WTC11 (cell line): ENCODE results near the gene LRR1. TPM values are rescaled to one million over a fixed set of nuclear protein-coding genes. Genes with fewer than 3 reads are reported as not detected.
A peak's percentile ranks its signal among the peaks of the same experiment; 100 is the strongest.

Experiments
- ATAC-seq: fragments of 200-7000 bp; cut with Tn5 transposase; 2 replicates; pipeline ENCODE4 v1.10.0; 2021; ENCODE audit warnings: mild to moderate bottlenecking, moderate library complexity
- CTCF ChIA-PET: fragments of 300-600 bp; sonication (Branson Sonifier 250); formaldehyde crosslinking; loops from one replicate; lab custom pipeline; 2021; ENCODE audit warnings: antibody characterized with exemption; lab: Charles Lee
- POLR2A ChIA-PET: fragments of 350-600 bp; sonication (Branson Sonifier 250); formaldehyde crosslinking; loops from one replicate; lab custom pipeline; 2021; ENCODE audit warnings: antibody characterized with exemption; lab: Charles Lee
- DNase-seq: peaks from one replicate; pipeline ENCODE4 v3.0.0; 2021; ENCODE audit warnings: low spot score
- H3K27ac Mint-ChIP-seq: 2 replicates; pipeline ENCODE4 v1.8.0; 2021; ENCODE audit warnings: mixed read lengths
- H3K27me3 Mint-ChIP-seq: 2 replicates; pipeline ENCODE4 v1.8.0; 2021; ENCODE audit warnings: low read depth, mild to moderate bottlenecking, moderate library complexity, mixed read lengths
- H3K36me3 Mint-ChIP-seq: 2 replicates; pipeline ENCODE4 v1.8.0; 2021; ENCODE audit warnings: mixed read lengths
- H3K4me1 Mint-ChIP-seq: 2 replicates; pipeline ENCODE4 v1.8.0; 2022; ENCODE audit warnings: mixed read lengths
- H3K4me3 Mint-ChIP-seq: 2 replicates; pipeline ENCODE4 v1.8.0; 2021; ENCODE audit warnings: mild to moderate bottlenecking, moderate library complexity, mixed read lengths
- H3K9me3 Mint-ChIP-seq: 2 replicates; pipeline ENCODE4 v1.8.0; 2021; ENCODE audit warnings: mixed read lengths
- AR ChIP-seq: fragments of 250-450 bp; sonication (Bioruptor Pico); IDR thresholded peaks from 2 replicates; pipeline ENCODE4 v1.9.0; 2021; ENCODE audit warnings: mild to moderate bottlenecking
- ELF4 ChIP-seq: sonication (generic); formaldehyde crosslinking; IDR thresholded peaks from 2 replicates; pipeline ENCODE4 v1.8.1; 2022; ENCODE audit warnings: low read depth, mild to moderate bottlenecking, moderate library complexity, missing genetic modification reagents
- ERG ChIP-seq: fragments of 250-450 bp; sonication (Bioruptor Pico); IDR thresholded peaks from 2 replicates; pipeline ENCODE4 v1.8.0; 2021; ENCODE audit warnings: mild to moderate bottlenecking
- ESRRA ChIP-seq: sonication (generic); formaldehyde crosslinking; IDR thresholded peaks from 2 replicates; pipeline ENCODE4 v1.8.1; 2022; ENCODE audit warnings: mild to moderate bottlenecking, missing genetic modification reagents, borderline replicate concordance
- FOXP4 ChIP-seq: sonication (generic); formaldehyde crosslinking; IDR thresholded peaks from 2 replicates; pipeline ENCODE4 v1.8.0; 2022; ENCODE audit warnings: mild to moderate bottlenecking, missing genetic modification reagents
- GRHL2 ChIP-seq: fragments of 250-450 bp; sonication (Bioruptor Pico); IDR thresholded peaks from 2 replicates; pipeline ENCODE4 v1.8.0; 2022; ENCODE audit warnings: mild to moderate bottlenecking, moderate library complexity; ENCODE audit not compliant: insufficient replicate concordance, severe bottlenecking
- MXD4 ChIP-seq: fragments of 250-450 bp; sonication (Bioruptor Pico); IDR thresholded peaks from 2 replicates; pipeline ENCODE4 v1.8.0; 2021; ENCODE audit warnings: mild to moderate bottlenecking, moderate library complexity, borderline replicate concordance
- NFATC4 ChIP-seq: fragments of 250-450 bp; sonication (Bioruptor Pico); IDR thresholded peaks from 2 replicates; pipeline ENCODE4 v1.9.0; 2021; ENCODE audit warnings: mild to moderate bottlenecking
- PRRX2 ChIP-seq: fragments of 250-450 bp; sonication (Bioruptor Pico); IDR thresholded peaks from 2 replicates; pipeline ENCODE4 v1.8.0; 2021; ENCODE audit warnings: mild to moderate bottlenecking
- SOX15 ChIP-seq: fragments of 250-450 bp; sonication (Bioruptor Pico); IDR thresholded peaks from 2 replicates; pipeline ENCODE4 v1.9.0; 2021; ENCODE audit warnings: mild to moderate bottlenecking
- ZNF219 ChIP-seq: sonication (generic); formaldehyde crosslinking; IDR thresholded peaks from 2 replicates; pipeline ENCODE4 v1.8.0; 2023; ENCODE audit warnings: missing genetic modification reagents, mild to moderate bottlenecking, borderline replicate concordance
- ZNF416 ChIP-seq: fragments of 250-450 bp; sonication (Bioruptor Pico); IDR thresholded peaks from 2 replicates; pipeline ENCODE4 v1.9.0; 2021; ENCODE audit warnings: mild to moderate bottlenecking, inconsistent platforms
- ZNF423 ChIP-seq: fragments of 250-450 bp; sonication (Bioruptor Pico); IDR thresholded peaks from 2 replicates; pipeline ENCODE4 v2.1.2; 2022; ENCODE audit warnings: mild to moderate bottlenecking, moderate library complexity
- ZNF425 ChIP-seq: fragments of 250-450 bp; sonication (Bioruptor Pico); conservative IDR thresholded peaks from 2 replicates; pipeline ENCODE4 v1.9.0; 2021; ENCODE audit warnings: mild to moderate bottlenecking
- total RNA-seq: library from RNA; stranded (reverse); gene quantifications from 3 replicates; pipeline ENCODE4 v1.2.3, GENCODE V29; 2021
- TF ChIP-seq, protein P1 (sequence below): fragments of 200-600 bp; IDR thresholded peaks from 2 replicates; pipeline ENCODE4 v1.8.0; 2022; ENCODE audit warnings: antibody characterized with exemption
- TF ChIP-seq, protein P2 (sequence below): sonication (generic); formaldehyde crosslinking; IDR thresholded peaks from 2 replicates; pipeline ENCODE4 v1.8.0; 2022; ENCODE audit warnings: mild to moderate bottlenecking, missing genetic modification reagents
- TF ChIP-seq, protein P3 (sequence below): sonication (generic); formaldehyde crosslinking; IDR thresholded peaks from 2 replicates; pipeline ENCODE4 v1.8.1; 2023; ENCODE audit warnings: mild to moderate bottlenecking, missing genetic modification reagents, moderate library complexity

The LRR1 gene
- total RNA-seq, 1 experiment from 2014 or later = 42.6 TPM

GRCh38 chr14:49579841-49580240 is 18.9 kb upstream of the LRR1 start:
- H3K36me3 Mint-ChIP-seq = peaks cover 52% of the 10 kb centered on the region
- no peak for DNase-seq
- no peaks in the 10 kb centered on the region for H3K9me3 Mint-ChIP-seq
- ChIA-PET CTCF (interaction anchor here (0.5 to 1.5 kb wide), 3 partner anchors 29 to 118 kb away, joined by 3 to 8 read pairs (median 3); no protein-coding TSS in a partner anchor), POLR2A (interaction anchor here (0.5 to 1.1 kb wide), 3 partner anchors 12 to 113 kb away, joined by 3 to 7 read pairs (median 4); no protein-coding TSS in a partner anchor)
- peaks cover 37% of the 10 kb centered on the region for H3K4me1 Mint-ChIP-seq
- TF ChIP-seq ZNF219 (CRISPR knock-in tag) = no peak
- TF ChIP-seq, protein P1, sequence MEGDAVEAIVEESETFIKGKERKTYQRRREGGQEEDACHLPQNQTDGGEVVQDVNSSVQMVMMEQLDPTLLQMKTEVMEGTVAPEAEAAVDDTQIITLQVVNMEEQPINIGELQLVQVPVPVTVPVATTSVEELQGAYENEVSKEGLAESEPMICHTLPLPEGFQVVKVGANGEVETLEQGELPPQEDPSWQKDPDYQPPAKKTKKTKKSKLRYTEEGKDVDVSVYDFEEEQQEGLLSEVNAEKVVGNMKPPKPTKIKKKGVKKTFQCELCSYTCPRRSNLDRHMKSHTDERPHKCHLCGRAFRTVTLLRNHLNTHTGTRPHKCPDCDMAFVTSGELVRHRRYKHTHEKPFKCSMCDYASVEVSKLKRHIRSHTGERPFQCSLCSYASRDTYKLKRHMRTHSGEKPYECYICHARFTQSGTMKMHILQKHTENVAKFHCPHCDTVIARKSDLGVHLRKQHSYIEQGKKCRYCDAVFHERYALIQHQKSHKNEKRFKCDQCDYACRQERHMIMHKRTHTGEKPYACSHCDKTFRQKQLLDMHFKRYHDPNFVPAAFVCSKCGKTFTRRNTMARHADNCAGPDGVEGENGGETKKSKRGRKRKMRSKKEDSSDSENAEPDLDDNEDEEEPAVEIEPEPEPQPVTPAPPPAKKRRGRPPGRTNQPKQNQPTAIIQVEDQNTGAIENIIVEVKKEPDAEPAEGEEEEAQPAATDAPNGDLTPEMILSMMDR = no peak
- no peak for TF ChIP-seq ELF4 (CRISPR knock-in tag)
- no peak for TF ChIP-seq SOX15 (CRISPR knock-in tag)
- 0 out of 2 replicates have a peak, but pooled peaks have one; percentile 35 for TF ChIP-seq AR
- TF ChIP-seq, protein P2, sequence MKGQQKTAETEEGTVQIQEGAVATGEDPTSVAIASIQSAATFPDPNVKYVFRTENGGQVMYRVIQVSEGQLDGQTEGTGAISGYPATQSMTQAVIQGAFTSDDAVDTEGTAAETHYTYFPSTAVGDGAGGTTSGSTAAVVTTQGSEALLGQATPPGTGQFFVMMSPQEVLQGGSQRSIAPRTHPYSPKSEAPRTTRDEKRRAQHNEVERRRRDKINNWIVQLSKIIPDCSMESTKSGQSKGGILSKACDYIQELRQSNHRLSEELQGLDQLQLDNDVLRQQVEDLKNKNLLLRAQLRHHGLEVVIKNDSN = no peak
- TF ChIP-seq ESRRA (CRISPR knock-in tag) = no peak
- TF ChIP-seq ZNF423 (CRISPR knock-in tag) = no peak
- no peak overlapping the region for H3K4me3 Mint-ChIP-seq
- H3K27ac Mint-ChIP-seq = peak overlapping the region; percentile 7
- peak; percentile 5 for ATAC-seq
- H3K27me3 Mint-ChIP-seq = no peaks in the 10 kb centered on the region

- no peaks in the 10 kb centered on the region for H3K9me3 Mint-ChIP-seq
- TF ChIP-seq ZNF425 (CRISPR knock-in tag) = peak; percentile 48; the same call in 1 of the 2 replicates
- TF ChIP-seq MXD4 (CRISPR knock-in tag) = no peak
- TF ChIP-seq PRRX2 (CRISPR knock-in tag) = peak; percentile 7
- TF ChIP-seq SOX15 (CRISPR knock-in tag) = no peak
- TF ChIP-seq FOXP4 (CRISPR knock-in tag) = no peak
- TF ChIP-seq NFATC4 = peak; percentile 78
- TF ChIP-seq ELF4 (CRISPR knock-in tag) = no peak
- TF ChIP-seq GRHL2 = no peak
- TF ChIP-seq, protein P3, sequence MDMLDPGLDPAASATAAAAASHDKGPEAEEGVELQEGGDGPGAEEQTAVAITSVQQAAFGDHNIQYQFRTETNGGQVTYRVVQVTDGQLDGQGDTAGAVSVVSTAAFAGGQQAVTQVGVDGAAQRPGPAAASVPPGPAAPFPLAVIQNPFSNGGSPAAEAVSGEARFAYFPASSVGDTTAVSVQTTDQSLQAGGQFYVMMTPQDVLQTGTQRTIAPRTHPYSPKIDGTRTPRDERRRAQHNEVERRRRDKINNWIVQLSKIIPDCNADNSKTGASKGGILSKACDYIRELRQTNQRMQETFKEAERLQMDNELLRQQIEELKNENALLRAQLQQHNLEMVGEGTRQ = no peak
- peak; percentile 86; the same call in 1 of the 2 replicates for TF ChIP-seq ERG (CRISPR knock-in tag)
- TF ChIP-seq ZNF416 (CRISPR knock-in tag) = peak; percentile 65; the same call in 1 of the 2 replicates
These were observed 17.3 kb upstream of the LRR1 start for GRCh38 chr14:49581209-49582112.

More at GRCh38 chr14:49581209-49582112, 17.3 kb upstream of the LRR1 start:
- peaks cover 37% of the 10 kb centered on the region for H3K4me1 Mint-ChIP-seq
- peaks cover 60% of the 10 kb centered on the region for H3K36me3 Mint-ChIP-seq
- peak overlapping the region; percentile 1; the same call in 1 of the 2 replicates for H3K4me3 Mint-ChIP-seq
- peak overlapping the region; percentile 96 for H3K27ac Mint-ChIP-seq
- CTCF ChIA-PET = interaction anchor here (0.6 to 1.5 kb wide), 3 partner anchors 31 to 120 kb away, joined by 3 to 8 read pairs (median 3); no protein-coding TSS in a partner anchor
- POLR2A ChIA-PET = interaction anchor here (0.8 to 1.1 kb wide), 2 partner anchors 14 to 186 kb away, joined by 3 to 5 read pairs; partner anchors contain the start of gene KLHDC2
- peak; percentile 8 for ATAC-seq
- peaks cover 4% of the 10 kb centered on the region; the same call in 1 of the 2 replicates for H3K27me3 Mint-ChIP-seq
- DNase-seq = no peak
